ENCODE results near the gene SLC16A3.

DNA sequence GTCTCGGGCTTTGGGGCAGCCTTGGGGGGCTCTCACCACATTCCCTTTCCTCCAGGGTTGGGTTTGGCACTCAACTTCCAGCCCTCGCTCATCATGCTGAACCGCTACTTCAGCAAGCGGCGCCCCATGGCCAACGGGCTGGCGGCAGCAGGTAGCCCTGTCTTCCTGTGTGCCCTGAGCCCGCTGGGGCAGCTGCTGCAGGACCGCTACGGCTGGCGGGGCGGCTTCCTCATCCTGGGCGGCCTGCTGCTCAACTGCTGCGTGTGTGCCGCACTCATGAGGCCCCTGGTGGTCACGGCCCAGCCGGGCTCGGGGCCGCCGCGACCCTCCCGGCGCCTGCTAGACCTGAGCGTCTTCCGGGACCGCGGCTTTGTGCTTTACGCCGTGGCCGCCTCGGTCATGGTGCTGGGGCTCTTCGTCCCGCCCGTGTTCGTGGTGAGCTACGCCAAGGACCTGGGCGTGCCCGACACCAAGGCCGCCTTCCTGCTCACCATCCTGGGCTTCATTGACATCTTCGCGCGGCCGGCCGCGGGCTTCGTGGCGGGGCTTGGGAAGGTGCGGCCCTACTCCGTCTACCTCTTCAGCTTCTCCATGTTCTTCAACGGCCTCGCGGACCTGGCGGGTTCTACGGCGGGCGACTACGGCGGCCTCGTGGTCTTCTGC, 8.4 kb downstream of the SLC16A3 start:
- TF ChIP-seq, protein P1, sequence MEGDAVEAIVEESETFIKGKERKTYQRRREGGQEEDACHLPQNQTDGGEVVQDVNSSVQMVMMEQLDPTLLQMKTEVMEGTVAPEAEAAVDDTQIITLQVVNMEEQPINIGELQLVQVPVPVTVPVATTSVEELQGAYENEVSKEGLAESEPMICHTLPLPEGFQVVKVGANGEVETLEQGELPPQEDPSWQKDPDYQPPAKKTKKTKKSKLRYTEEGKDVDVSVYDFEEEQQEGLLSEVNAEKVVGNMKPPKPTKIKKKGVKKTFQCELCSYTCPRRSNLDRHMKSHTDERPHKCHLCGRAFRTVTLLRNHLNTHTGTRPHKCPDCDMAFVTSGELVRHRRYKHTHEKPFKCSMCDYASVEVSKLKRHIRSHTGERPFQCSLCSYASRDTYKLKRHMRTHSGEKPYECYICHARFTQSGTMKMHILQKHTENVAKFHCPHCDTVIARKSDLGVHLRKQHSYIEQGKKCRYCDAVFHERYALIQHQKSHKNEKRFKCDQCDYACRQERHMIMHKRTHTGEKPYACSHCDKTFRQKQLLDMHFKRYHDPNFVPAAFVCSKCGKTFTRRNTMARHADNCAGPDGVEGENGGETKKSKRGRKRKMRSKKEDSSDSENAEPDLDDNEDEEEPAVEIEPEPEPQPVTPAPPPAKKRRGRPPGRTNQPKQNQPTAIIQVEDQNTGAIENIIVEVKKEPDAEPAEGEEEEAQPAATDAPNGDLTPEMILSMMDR (IDR thresholded peaks at IDR 0.05), result peak in 2 of 7 experiments; percentile 2 to 4
- no peak for TF ChIP-seq POLR2A (IDR thresholded peaks at IDR 0.05)

Data from body of pancreas (tissue), 4 donors.